H1 (cell line): Measurements from ENCODE around the gene VIPR2. TPM values are rescaled to one million over a fixed set of nuclear protein-coding genes. Genes with fewer than 3 reads are reported as not detected.

ENCODE experiments used
- GTF2F1 ChIP-seq: IDR thresholded peaks from 2 replicates; pipeline ENCODE4 v1.6.1; 2012; ENCODE audit warnings: low read depth, low read length, improper control_type of control experiment, borderline replicate concordance
- JUND ChIP-seq: IDR thresholded peaks from 2 replicates; pipeline ENCODE4 v1.6.1; 2011; ENCODE audit warnings: mild to moderate bottlenecking, improper control_type of control experiment, low read length
- MAFK ChIP-seq: IDR thresholded peaks from 2 replicates; pipeline ENCODE4 v1.6.1; 2012; ENCODE audit warnings: low read depth, mild to moderate bottlenecking, improper control_type of control experiment, low read length
- RAD21 ChIP-seq, 2 experiments: IDR thresholded peaks in 1 of 2; conservative IDR thresholded peaks in 1 of 2; 2 replicates each; pipeline ENCODE4 v1.6.1; 2011; ENCODE audit warnings: low read depth in 2 of 2, low read length in 2 of 2, improper control_type of control experiment in 1 of 2, inconsistent platforms in 1 of 2, mild to moderate bottlenecking in 1 of 2, moderate library complexity in 1 of 2
- SAP30 ChIP-seq: fragments of 300-600 bp; sonication (generic); IDR thresholded peaks from 2 replicates; pipeline ENCODE4 v1.7.1; 2012; ENCODE audit warnings: low read length, moderate library complexity, mild to moderate bottlenecking, inconsistent platforms; ENCODE audit not compliant: insufficient read depth, insufficient replicate concordance
- SP1 ChIP-seq: IDR thresholded peaks from 2 replicates; pipeline ENCODE4 v1.6.1; 2011; ENCODE audit warnings: low read depth, low read length
- SP2 ChIP-seq: IDR thresholded peaks from 2 replicates; pipeline ENCODE4 v1.6.1; 2012; ENCODE audit warnings: mild to moderate bottlenecking, low read length, inconsistent platforms
- TAF7 ChIP-seq: optimal IDR thresholded peaks from 2 replicates; pipeline ENCODE3; 2011; ENCODE audit warnings: low read depth, mild to moderate bottlenecking, inconsistent platforms, low read length, moderate library complexity, borderline replicate concordance
- TBP ChIP-seq: IDR thresholded peaks from 2 replicates; pipeline ENCODE4 v1.6.1; 2011; ENCODE audit warnings: low read depth, low read length, improper control_type of control experiment
- TEAD4 ChIP-seq: IDR thresholded peaks from 2 replicates; pipeline ENCODE4 v1.6.1; 2012; ENCODE audit warnings: low read depth, low read length, inconsistent platforms, mixed read lengths
- polyA plus RNA-seq, 7 experiments: library from polyadenylated mRNA; depleted of rRNA in 3 of 7; stranded (reverse) in 5 of 7; unstranded in 2 of 7; fragments of >200 nt in 5 of 7; fragments of 200-250 nt in 2 of 7; gene quantifications; 1 replicate in 5 of 7; 2 replicates in 1 of 7; 4 replicates in 1 of 7; pipeline versions ENCODE4 v1.2.1 to v1.2.3, GENCODE V29; 2011 to 2013; ENCODE audit warnings: missing spikeins in 2 of 7, mixed read lengths in 2 of 7
- total RNA-seq: library from RNA; stranded (reverse); fragmentation: NEBNext Ultra II Directional; extraction: Animal tissue kit (Norgen Biotek cat#: 25700); gene quantifications from 2 replicates; pipeline ENCODE4 v1.2.1, GENCODE V29; 2021
- TF ChIP-seq, protein P1 (sequence below): fragments of 300-600 bp; sonication (generic); IDR thresholded peaks from 2 replicates; pipeline ENCODE4 v1.7.1; 2012; ENCODE audit warnings: low read length, moderate library complexity, mild to moderate bottlenecking, inconsistent platforms; ENCODE audit not compliant: insufficient replicate concordance
- TF ChIP-seq, protein P2 (sequence below): IDR thresholded peaks from 2 replicates; pipeline ENCODE4 v1.6.1; 2011; ENCODE audit warnings: low read depth, mild to moderate bottlenecking, low read length; ENCODE audit not compliant: insufficient read depth

VIPR2 gene
- total and polyA plus RNA-seq, 2 of the 8 experiments (the other 6 are each of a cell fraction or from before 2014, with no cell fraction given) = 2.4 to 6.3 TPM

DNA sequence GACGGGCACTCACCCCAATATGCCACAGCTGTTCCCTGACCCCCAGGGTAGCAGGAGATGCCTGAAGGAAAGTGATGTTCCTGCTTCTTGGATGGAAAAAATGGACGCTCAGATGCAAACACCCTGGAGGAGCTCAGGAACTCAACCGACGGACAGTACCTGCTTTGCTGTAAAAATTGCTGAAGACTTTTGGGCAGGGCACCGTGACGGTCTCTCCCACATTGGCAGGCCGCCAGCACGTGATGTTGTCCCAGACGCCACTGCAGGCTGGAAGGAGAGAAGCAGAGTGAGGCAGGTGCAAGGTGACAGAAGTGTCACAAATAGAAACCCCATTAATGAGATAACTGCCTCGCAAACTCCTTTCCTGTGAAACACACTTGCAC is 35.0 kb downstream of the VIPR2 start (continued):
- TF ChIP-seq, protein P1, sequence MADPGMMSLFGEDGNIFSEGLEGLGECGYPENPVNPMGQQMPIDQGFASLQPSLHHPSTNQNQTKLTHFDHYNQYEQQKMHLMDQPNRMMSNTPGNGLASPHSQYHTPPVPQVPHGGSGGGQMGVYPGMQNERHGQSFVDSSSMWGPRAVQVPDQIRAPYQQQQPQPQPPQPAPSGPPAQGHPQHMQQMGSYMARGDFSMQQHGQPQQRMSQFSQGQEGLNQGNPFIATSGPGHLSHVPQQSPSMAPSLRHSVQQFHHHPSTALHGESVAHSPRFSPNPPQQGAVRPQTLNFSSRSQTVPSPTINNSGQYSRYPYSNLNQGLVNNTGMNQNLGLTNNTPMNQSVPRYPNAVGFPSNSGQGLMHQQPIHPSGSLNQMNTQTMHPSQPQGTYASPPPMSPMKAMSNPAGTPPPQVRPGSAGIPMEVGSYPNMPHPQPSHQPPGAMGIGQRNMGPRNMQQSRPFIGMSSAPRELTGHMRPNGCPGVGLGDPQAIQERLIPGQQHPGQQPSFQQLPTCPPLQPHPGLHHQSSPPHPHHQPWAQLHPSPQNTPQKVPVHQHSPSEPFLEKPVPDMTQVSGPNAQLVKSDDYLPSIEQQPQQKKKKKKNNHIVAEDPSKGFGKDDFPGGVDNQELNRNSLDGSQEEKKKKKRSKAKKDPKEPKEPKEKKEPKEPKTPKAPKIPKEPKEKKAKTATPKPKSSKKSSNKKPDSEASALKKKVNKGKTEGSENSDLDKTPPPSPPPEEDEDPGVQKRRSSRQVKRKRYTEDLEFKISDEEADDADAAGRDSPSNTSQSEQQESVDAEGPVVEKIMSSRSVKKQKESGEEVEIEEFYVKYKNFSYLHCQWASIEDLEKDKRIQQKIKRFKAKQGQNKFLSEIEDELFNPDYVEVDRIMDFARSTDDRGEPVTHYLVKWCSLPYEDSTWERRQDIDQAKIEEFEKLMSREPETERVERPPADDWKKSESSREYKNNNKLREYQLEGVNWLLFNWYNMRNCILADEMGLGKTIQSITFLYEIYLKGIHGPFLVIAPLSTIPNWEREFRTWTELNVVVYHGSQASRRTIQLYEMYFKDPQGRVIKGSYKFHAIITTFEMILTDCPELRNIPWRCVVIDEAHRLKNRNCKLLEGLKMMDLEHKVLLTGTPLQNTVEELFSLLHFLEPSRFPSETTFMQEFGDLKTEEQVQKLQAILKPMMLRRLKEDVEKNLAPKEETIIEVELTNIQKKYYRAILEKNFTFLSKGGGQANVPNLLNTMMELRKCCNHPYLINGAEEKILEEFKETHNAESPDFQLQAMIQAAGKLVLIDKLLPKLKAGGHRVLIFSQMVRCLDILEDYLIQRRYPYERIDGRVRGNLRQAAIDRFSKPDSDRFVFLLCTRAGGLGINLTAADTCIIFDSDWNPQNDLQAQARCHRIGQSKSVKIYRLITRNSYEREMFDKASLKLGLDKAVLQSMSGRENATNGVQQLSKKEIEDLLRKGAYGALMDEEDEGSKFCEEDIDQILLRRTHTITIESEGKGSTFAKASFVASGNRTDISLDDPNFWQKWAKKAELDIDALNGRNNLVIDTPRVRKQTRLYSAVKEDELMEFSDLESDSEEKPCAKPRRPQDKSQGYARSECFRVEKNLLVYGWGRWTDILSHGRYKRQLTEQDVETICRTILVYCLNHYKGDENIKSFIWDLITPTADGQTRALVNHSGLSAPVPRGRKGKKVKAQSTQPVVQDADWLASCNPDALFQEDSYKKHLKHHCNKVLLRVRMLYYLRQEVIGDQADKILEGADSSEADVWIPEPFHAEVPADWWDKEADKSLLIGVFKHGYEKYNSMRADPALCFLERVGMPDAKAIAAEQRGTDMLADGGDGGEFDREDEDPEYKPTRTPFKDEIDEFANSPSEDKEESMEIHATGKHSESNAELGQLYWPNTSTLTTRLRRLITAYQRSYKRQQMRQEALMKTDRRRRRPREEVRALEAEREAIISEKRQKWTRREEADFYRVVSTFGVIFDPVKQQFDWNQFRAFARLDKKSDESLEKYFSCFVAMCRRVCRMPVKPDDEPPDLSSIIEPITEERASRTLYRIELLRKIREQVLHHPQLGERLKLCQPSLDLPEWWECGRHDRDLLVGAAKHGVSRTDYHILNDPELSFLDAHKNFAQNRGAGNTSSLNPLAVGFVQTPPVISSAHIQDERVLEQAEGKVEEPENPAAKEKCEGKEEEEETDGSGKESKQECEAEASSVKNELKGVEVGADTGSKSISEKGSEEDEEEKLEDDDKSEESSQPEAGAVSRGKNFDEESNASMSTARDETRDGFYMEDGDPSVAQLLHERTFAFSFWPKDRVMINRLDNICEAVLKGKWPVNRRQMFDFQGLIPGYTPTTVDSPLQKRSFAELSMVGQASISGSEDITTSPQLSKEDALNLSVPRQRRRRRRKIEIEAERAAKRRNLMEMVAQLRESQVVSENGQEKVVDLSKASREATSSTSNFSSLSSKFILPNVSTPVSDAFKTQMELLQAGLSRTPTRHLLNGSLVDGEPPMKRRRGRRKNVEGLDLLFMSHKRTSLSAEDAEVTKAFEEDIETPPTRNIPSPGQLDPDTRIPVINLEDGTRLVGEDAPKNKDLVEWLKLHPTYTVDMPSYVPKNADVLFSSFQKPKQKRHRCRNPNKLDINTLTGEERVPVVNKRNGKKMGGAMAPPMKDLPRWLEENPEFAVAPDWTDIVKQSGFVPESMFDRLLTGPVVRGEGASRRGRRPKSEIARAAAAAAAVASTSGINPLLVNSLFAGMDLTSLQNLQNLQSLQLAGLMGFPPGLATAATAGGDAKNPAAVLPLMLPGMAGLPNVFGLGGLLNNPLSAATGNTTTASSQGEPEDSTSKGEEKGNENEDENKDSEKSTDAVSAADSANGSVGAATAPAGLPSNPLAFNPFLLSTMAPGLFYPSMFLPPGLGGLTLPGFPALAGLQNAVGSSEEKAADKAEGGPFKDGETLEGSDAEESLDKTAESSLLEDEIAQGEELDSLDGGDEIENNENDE = no peak
- TF ChIP-seq JUND (no peak), GTF2F1 (no peak), RAD21 (IDR thresholded peaks at IDR 0.05 in 1 of 2, conservative IDR thresholded peaks at IDR 0.05 in 1 of 2; ENCODE audit: low read depth in 2 of 2, low read length in 2 of 2) (no peak), TAF7 (no peak), SAP30 (no peak), SP1 (no peak), MAFK (no peak), SP2 (no peak), TBP (no peak), TEAD4 (no peak)
- TF ChIP-seq, protein P2, sequence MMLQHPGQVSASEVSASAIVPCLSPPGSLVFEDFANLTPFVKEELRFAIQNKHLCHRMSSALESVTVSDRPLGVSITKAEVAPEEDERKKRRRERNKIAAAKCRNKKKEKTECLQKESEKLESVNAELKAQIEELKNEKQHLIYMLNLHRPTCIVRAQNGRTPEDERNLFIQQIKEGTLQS = no peak
